Measurements from ENCODE around the gene CCL8. TPM values are rescaled to one million over a fixed set of nuclear protein-coding genes. Genes with fewer than 3 reads are reported as not detected.

CCL8 gene
- not detected in 2 replicates for total RNA-seq

DNA sequence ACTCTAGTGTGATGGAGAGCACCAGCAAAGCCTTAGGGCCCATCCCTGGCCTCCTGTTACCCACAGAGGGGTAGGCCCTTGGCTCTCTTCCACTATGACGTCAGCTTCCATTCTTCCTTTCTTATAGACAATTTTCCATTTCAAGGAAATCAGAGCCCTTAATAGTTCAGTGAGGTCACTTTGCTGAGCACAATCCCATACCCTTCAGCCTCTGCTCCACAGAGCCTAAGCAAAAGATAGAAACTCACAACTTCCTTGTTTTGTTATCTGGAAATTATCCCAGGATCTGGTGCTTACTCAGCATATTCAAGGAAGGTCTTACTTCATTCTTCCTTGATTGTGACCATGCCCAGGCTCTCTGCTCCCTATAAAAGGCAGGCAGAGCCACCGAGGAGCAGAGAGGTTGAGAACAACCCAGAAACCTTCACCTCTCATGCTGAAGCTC is at the start of gene CCL8:
CCL8 (plus strand) TSS at position 397 of the 445 bp plus-strand sequence. CDS start 67 bp downstream, outside the sequence.

GRCh38 chr17:34269969-34270368 is 49.3 kb upstream of the CCL8 start, which contains the start of gene CCL7:
Gene CCL7, plus strand, starts transcription at chr17:34270221. Its CDS starts 70 bp downstream, at chr17:34270291.

GRCh38 chr17:34285286-34285792 is 33.9 kb upstream of the CCL8 start, which contains the start of gene CCL11:
Gene CCL11, plus strand, starts transcription at chr17:34285742. Its CDS starts 67 bp downstream, at chr17:34285809.

DNA sequence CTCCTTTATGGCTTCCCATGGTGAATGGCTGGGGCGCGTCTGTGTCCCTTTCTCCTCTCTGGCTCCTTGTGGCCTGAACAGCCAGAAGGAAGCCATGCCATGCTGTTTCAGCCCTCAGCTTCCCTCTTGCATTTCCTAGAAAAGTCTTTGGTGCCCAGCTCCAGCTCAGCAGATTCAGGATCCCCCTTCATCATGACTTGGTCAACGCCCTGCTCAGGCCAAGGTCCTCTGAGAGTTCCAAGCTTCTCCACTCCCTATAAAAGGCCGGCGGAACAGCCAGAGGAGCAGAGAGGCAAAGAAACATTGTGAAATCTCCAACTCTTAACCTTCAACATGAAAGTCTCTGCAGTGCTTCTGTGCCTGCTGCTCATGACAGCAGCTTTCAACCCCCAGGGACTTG is 37.0 kb downstream of the CCL8 start, which contains the start of gene CCL13:
CCL13 (plus strand) TSS at position 287 of the 400 bp plus-strand sequence; CDS start at position 334, 47 bp downstream.

DNA sequence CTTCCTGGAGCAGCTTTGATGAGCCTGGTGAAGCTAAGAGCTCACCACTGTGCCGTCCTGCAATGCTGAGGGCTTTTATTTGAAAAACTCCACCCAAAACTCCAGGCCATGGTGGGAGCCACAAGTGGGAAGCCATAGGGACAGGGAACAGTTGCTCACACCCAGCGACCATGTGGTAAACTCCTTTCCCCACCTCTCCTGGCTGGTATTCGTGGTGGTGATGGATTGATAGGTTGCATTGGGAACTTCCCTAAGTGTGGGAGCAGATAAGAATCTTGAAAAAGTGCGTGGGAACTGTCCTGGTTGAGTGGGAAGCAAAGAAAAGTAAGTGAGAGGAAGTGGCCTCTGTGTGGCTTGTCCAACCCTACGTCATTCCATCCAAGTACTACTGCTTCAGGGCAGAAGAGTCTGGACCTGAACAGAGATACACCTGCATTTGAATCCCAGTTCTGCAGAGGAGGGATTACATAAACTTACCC is 44.0 kb downstream of the CCL8 start, which contains the start of gene CCL1:
CCL1 (minus strand) TSS at position 51 of the 479 bp plus-strand sequence. CDS start 72 bp downstream, outside the sequence.

Other genes starting within 250 kb of the CCL8 start
- gene CCL2, start 64.2 kb upstream of the CCL8 start, total RNA-seq: 95.8 and 128 TPM in 2 replicates
- 0.29 and 0.53 TPM in 2 replicates for gene CCL7, start 49.2 kb upstream of the CCL8 start, total RNA-seq
- not detected in 2 replicates for gene CCL11, start 33.7 kb upstream of the CCL8 start, total RNA-seq
- not detected in 2 replicates for gene CCL13, start 37.0 kb downstream of the CCL8 start, total RNA-seq
- not detected in 2 replicates for gene CCL1, start 43.8 kb downstream of the CCL8 start, total RNA-seq